Activated T-helper 9 cell treated with anti-CD3 and anti-CD28 coated beads, Interleukin-2, amount 50 U/mL, for 16 hours (primary cell): ENCODE measurements around the gene SLC35F5.
"Not testable (repeated sequence)": the region's sequence is repeated elsewhere in the genome, so short reads cannot be mapped to it uniquely, and the experiment has no call there.

Experiments
- DNase-seq: peaks from one replicate; pipeline ENCODE4 v3.0.0-alpha.2; 2020; ENCODE audit warnings: low read depth

The SLC35F5 gene

DNA sequence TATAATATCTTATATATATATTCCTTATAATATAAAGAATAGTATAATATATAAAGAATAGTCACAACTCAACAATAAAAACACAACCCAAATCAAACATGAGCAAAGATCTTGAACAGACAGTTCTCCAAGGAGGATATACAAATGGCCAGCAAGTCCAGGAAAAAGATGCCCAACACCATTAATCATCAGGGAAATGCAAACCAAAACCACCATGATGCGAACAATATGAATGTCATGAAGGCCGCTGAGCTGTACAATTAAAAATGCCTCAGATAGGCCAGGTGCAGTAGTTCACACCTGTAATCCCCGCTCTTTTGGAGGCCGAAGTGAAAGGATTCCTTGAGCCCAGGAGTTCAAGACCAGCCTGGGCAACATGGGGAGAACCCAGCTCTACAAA, 58.9 kb downstream of the SLC35F5 start:
- DNase-seq = no peak

DNA sequence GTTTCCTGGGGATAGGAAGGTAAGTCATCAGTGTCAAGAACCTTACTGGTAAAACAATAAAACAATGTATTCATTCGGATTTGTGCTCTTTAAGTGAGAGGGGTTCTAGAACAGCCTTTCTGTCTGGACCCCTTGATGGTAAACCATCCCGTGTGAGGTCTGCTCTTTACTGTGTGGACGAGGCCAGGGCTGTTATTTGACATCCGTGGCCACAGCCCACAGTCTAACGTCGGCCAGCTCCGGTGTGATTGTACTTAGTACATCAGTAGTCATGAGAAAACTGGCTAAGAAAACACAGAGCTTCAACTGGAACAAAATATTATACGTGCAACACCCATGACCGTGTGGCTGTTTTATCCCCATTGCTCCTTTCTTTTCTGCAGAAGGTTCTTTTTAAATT, 62.0 kb downstream of the SLC35F5 start:
- DNase-seq = no peak

GRCh38 chr2:113692698-113693428, 63.6 kb downstream of the SLC35F5 start:
- DNase-seq = no peak

GRCh38 chr2:113690871-113691270, 65.6 kb downstream of the SLC35F5 start:
- DNase-seq = not testable (repeated sequence)

- no peak for DNase-seq
Measured at GRCh38 chr2:113686537-113686936, 69.9 kb downstream of the SLC35F5 start.

DNA sequence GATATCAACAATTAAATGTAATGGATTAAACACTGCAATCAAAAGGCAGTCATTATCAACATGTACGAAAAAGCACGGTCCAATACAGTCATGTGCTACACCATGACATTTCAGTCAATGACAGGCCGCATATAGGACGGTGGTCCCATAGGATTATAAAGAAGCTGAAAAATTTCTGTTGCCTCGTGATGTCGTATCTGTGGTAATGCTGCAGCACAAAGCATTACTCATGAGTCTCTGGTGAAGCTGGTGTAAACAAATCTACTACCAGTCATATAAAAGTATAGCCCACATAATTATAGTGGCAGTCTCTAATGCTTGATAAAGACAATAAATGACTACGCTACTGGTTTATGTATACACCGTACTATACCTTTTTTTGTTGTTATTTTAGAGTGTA, 71.0 kb downstream of the SLC35F5 start:
- no peak for DNase-seq

DNA sequence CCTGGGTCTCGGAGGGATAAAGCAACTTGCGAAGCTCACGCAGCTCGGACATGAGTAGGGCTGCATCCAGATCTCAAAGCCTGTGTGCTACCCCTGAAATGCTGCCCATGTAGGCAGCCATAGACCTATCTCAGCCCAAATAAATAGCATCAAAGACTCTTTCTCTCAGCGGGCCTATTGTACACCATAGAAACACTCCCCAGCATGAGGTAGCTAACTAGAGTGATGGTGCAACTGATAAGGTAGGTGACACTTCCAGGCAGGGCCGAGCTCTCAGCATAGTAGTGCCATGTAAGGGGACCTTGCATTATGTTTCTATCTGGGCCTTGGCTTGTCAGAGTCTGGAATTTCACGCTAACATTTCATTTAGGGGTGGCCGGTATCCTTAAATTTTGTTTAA, 77.0 kb downstream of the SLC35F5 start:
- DNase-seq = no peak

GRCh38 chr2:113677330-113677729, 79.1 kb downstream of the SLC35F5 start:
- DNase-seq = no peak

GRCh38 chr2:113676623-113677266, 79.7 kb downstream of the SLC35F5 start:
- no peak for DNase-seq

DNA sequence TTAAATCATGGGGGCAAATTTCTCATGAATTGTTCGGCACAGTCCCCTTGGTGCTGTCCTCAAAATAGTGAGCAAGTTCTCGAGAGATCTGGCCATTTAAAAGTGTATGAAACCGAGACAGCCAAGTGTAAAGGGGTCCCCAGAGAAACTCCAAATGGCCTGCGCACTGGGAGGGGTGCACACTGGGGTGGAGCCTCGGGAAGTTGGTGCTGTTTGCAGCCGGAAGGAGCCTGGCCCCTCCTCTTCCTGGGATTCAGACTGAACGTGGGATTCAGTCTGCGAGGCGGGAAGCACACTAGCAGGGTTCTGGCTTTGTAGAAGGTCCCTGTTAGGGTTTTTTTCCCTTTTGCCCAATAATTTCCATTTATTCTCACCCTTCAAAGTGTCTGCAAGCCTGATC, 80.6 kb downstream of the SLC35F5 start:
- DNase-seq = no peak

DNA sequence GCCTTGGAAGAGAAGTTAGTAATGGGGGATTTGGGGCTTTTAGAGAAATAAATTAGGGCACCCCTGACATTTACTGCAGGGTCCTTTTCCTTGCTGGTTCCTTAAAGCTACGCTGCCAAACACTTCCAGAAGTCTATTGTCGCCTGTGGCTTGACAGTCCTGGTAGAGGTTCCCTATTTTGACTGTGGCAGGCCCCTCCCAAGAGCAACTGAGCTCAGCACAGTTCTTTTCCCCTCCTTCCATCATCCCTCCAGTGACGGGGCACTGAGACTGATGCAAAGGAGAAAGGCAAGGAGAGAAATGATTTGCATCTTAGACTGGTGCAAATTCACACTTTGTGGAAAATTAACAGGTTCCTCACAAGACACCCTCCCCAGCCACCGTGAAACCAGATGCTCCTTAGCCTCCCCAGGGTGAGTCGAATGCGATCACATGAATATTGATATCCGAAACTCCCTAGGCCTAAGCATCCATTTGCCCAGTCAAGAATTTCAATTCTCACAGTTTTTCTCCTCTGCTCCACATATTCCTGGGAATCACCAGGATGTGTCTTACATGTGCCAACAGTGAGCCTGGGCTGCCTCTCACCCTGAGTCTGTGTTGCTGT, 84.0 kb downstream of the SLC35F5 start:
- no peak for DNase-seq

- DNase-seq = not testable (repeated sequence)
Measured at GRCh38 chr2:113669013-113669412, 87.4 kb downstream of the SLC35F5 start.

- not testable (repeated sequence) for DNase-seq
Measured at GRCh38 chr2:113664761-113665533, 91.5 kb downstream of the SLC35F5 start.

- not testable (repeated sequence) for DNase-seq
Measured at GRCh38 chr2:113663285-113664060, 93.0 kb downstream of the SLC35F5 start.
